ENCODE data around the gene MIPOL1.

DNA sequence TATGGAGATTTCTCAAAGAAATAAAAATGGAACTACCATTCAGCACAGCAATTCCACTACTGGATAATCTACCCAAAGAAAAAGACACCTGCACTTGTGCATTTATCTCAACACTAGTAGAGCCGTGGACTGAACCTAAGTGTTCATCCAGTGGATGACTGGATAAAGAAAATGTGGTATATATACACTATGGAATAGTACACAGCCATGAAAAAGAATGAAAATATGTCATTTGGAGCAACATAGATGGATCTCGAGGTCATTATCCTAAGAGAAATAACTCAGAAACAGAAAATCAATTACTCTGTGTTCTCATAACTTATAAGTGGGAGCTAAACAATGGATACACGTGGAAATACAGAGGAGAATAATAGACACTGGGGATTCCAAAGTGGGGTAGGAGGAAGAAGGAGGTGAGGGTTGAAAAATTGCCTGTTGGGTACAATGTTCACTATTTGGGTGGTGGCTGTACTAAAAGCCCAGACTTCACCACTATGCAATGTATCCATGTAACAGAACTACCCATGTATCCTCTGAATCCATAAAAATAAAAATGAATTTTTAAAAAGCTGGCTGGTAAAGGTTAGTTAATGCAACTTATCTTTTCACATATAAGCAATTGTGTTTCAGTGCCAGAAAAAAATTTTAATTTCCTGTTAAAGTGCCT, 266.6 kb downstream of the MIPOL1 start:
- TF ChIP-seq EZH2 (IDR thresholded peaks at IDR 0.05; ENCODE audit: insufficient read depth, poor library complexity, severe bottlenecking), result no peak
- no peak for TF ChIP-seq EZH2phosphoT487 (IDR thresholded peaks at IDR 0.05; ENCODE audit: insufficient read depth, low read depth)
